Loucy (cell line): Measurements from ENCODE around the gene CCNA2.

Experiments used
- H2AFZ ChIP-seq: fragments of 200-600 bp; sonication (generic); 2 replicates; pipeline ENCODE4 v1.6.0; 2016; ENCODE audit warnings: antibody characterized with exemption, mild to moderate bottlenecking, low read length, moderate library complexity
- H3F3A ChIP-seq: fragments of 200-600 bp; 2 replicates; pipeline ENCODE4 v1.6.0; 2016; ENCODE audit warnings: antibody characterized with exemption, low read depth, mild to moderate bottlenecking
- H3K27me3 ChIP-seq: fragments of 200-600 bp; sonication (generic); 2 replicates; pipeline ENCODE4 v1.6.1; 2014; ENCODE audit warnings: low read length, mild to moderate bottlenecking; ENCODE audit not compliant: insufficient read depth, poor library complexity, severe bottlenecking
- H3K36me3 ChIP-seq: fragments of 200-600 bp; sonication (generic); 2 replicates; pipeline ENCODE4 v1.6.1; 2016; ENCODE audit warnings: low read length; ENCODE audit not compliant: insufficient read depth
- H3K4me1 ChIP-seq: fragments of 200-600 bp; sonication (generic); 2 replicates; pipeline ENCODE4 v1.5.1; 2014; ENCODE audit warnings: low read length, mild to moderate bottlenecking; ENCODE audit not compliant: insufficient read depth, poor library complexity, severe bottlenecking
- H3K4me2 ChIP-seq: fragments of 200-600 bp; sonication (generic); 2 replicates; pipeline ENCODE4 v1.6.0; 2014; ENCODE audit warnings: antibody characterized with exemption, low read length, low read depth, mild to moderate bottlenecking; ENCODE audit not compliant: poor library complexity, severe bottlenecking
- H3K4me3 ChIP-seq: fragments of 200-600 bp; sonication (generic); 2 replicates; pipeline ENCODE4 v1.5.1; 2014; ENCODE audit warnings: low read length, mild to moderate bottlenecking, mixed read lengths; ENCODE audit not compliant: poor library complexity, severe bottlenecking
- H3K79me2 ChIP-seq: fragments of 200-600 bp; sonication (generic); 2 replicates; pipeline ENCODE4 v1.6.1; 2014; ENCODE audit warnings: low read length; ENCODE audit not compliant: insufficient read depth
- H3K9ac ChIP-seq: fragments of 200-600 bp; sonication (generic); 2 replicates; pipeline ENCODE4 v1.6.0; 2014; ENCODE audit warnings: mild to moderate bottlenecking, low read depth, low read length, moderate library complexity; ENCODE audit not compliant: poor library complexity, severe bottlenecking
- H3K9me2 ChIP-seq: fragments of 200-600 bp; sonication (generic); replicated peaks from 2 replicates; pipeline ENCODE4 v1.6.1; 2016; ENCODE audit warnings: low read depth, low read length, mixed read lengths
- H3K9me3 ChIP-seq: fragments of 200-600 bp; sonication (generic); 2 replicates; pipeline ENCODE4 v1.6.1; 2014; ENCODE audit warnings: mild to moderate bottlenecking, antibody characterized with exemption, low read length, low read depth; ENCODE audit not compliant: insufficient read depth
- H4K20me1 ChIP-seq: fragments of 200-600 bp; sonication (generic); 2 replicates; pipeline ENCODE4 v1.6.0; 2014; ENCODE audit warnings: antibody characterized with exemption, low read length, mild to moderate bottlenecking; ENCODE audit not compliant: insufficient read depth, poor library complexity, severe bottlenecking
- EZH2phosphoT487 ChIP-seq: fragments of 200-600 bp; IDR thresholded peaks from 2 replicates; pipeline ENCODE4 v1.6.1; 2018; ENCODE audit warnings: antibody characterized with exemption, mild to moderate bottlenecking, moderate library complexity, borderline replicate concordance
- TF ChIP-seq, protein P1 (sequence below): fragments of 200-600 bp; sonication (generic); conservative IDR thresholded peaks from 2 replicates; pipeline ENCODE4 v1.5.1; 2014; ENCODE audit warnings: mild to moderate bottlenecking, antibody characterized with exemption, low read length

CCNA2 gene

DNA sequence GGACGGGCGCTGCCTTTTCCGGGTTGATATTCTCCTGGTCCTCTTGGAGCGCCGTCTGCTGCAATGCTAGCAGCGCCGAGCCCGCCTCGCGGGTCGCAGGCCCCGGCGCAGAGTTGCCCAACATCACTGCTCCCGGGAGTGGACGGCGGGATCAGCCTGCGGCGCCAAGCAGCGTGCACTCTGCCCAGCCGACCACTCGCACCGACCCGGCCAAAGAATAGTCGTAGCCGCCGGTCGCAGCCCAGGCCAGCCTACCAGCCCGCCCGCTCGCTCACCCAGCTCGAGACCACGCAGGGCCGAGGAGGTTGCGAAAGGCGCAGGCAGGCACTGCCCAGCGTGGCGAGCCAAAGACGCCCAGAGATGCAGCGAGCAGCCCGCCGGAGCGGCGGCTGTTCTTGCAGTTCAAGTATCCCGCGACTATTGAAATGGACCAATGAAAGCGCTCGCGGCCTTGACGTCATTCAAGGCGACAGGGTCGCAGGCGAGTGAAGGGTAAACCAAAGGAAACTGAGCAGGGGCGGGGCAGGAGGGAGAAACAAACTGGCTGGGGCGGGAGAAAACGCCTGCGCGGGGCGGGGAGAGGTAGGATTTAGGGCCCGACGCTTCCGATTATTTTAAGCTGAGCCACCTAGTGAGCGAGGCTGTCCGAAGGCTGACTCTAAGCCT lies at the start of gene CCNA2:
Gene CCNA2, minus strand, starts transcription at position 379 of the 666 bp plus-strand sequence. Its CDS starts 255 bp downstream, at position 124.
- Histone ChIP-seq H3K4me2 (peak within 1 kb of the TSS; percentile 99), H3K9ac (peak within 1 kb of the TSS; percentile 97), H3K4me1 (peaks cover 36% of the 10 kb centered on the region), H4K20me1 (peaks cover 37% of the 10 kb centered on the region), H3K27me3 (peaks cover 7% of the 10 kb centered on the region), H3K79me2 (peaks cover 51% of the 10 kb centered on the region), H3K4me3 (peak within 1 kb of the TSS; percentile 95), H3K36me3 (peaks cover 23% of the 10 kb centered on the region), H3F3A (no peaks in the 10 kb centered on the region), H3K9me2 (no peaks in the 10 kb centered on the region), H3K9me3 (no peaks in the 10 kb centered on the region), H2AFZ (peak within 1 kb of the TSS; percentile 97)
- TF ChIP-seq EZH2phosphoT487 = no peak
- TF ChIP-seq, protein P1, sequence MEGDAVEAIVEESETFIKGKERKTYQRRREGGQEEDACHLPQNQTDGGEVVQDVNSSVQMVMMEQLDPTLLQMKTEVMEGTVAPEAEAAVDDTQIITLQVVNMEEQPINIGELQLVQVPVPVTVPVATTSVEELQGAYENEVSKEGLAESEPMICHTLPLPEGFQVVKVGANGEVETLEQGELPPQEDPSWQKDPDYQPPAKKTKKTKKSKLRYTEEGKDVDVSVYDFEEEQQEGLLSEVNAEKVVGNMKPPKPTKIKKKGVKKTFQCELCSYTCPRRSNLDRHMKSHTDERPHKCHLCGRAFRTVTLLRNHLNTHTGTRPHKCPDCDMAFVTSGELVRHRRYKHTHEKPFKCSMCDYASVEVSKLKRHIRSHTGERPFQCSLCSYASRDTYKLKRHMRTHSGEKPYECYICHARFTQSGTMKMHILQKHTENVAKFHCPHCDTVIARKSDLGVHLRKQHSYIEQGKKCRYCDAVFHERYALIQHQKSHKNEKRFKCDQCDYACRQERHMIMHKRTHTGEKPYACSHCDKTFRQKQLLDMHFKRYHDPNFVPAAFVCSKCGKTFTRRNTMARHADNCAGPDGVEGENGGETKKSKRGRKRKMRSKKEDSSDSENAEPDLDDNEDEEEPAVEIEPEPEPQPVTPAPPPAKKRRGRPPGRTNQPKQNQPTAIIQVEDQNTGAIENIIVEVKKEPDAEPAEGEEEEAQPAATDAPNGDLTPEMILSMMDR = no peak

DNA sequence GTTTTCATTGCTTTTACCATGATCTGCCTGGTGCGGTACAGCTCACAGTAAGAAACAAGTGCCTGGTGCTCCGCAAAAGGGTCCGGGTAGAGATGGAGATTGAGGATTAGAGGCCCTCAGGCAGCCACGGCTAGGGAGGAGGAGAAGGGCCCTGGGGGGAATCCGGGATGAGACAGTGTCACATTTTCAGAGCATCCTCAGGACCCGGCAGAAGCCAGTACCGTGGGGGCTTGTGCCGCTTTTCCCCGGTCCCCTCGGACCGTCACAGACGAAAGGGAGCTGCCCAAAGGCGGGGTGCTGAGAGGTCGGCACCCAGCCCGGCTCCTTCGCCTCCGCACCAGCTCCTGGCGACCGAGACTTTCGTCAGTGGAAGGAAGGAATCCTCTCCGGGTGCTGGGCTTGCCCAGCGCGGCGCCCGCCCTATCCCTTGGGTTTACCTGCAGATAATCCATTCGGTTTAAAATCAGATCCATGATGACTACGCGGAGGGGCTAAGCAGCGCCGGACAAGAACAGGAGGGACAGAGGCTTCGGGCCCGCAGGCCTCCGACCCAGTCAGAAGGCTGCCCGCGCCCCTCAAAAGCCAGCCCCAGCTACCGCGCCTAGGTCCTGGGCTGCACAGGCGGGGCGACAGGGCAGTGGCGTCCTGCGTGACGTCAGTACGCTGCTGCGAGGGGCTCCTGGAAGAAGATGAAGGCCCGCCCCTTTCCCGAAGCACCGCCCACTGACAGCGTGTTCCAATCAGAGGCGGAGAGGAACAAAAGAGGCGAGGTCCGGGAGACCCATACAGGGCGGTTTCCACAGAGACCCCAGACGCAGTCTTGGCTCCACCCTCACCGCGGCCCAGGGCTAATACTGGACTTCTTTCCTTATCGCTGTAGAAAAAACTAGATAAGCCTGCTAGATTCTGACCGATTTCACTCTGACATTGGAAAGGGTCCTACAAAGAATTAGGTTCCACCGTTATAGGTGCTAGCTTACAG lies 46.4 kb upstream of the CCNA2 start, which contains the start of gene BBS7:
Gene BBS7, minus strand, starts transcription at position 634 of the 982 bp plus-strand sequence. Its CDS starts 161 bp downstream, at position 473.
- H3F3A ChIP-seq = no peaks in the 10 kb centered on the region
- no peaks in the 10 kb centered on the region for H3K4me1 ChIP-seq
- no peaks in the 10 kb centered on the region for H4K20me1 ChIP-seq
- no peaks in the 10 kb centered on the region for H3K79me2 ChIP-seq
- H3K27me3 ChIP-seq = no peaks in the 10 kb centered on the region
- H3K9me3 ChIP-seq = no peaks in the 10 kb centered on the region
- H3K4me3 ChIP-seq = no peak within 1 kb of the TSS
- TF ChIP-seq EZH2phosphoT487 = no peak
- TF ChIP-seq, protein P1 = no peak
- no peaks in the 10 kb centered on the region for H3K36me3 ChIP-seq
- no peaks in the 10 kb centered on the region for H3K9me2 ChIP-seq
- no peak within 1 kb of the TSS for H2AFZ ChIP-seq
- H3K4me2 ChIP-seq = no peak within 1 kb of the TSS
- no peak within 1 kb of the TSS for H3K9ac ChIP-seq

DNA sequence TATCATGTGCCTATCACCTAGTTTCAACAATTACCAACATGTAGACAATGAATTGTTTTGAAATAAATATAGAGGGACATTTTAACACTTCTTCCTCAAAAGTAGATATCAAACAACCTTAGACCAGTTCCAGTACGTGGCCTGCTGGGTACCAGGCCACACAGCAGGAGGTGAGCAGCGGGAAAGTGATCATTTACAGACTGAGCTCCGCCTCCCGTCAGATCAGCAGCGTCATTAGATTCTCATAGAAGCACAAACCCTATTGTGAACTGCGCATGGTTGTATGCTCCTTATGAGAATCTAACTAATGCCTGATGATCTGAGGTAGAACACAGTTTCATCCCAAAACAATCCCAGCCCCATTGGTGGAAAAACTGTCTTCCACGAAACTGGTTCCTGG lies 40.1 kb upstream of the CCNA2 start:
- Histone ChIP-seq H4K20me1 (no peaks in the 10 kb centered on the region), H3K79me2 (no peaks in the 10 kb centered on the region), H3K9ac (no peak overlapping the region), H3K36me3 (no peaks in the 10 kb centered on the region), H3K27me3 (no peaks in the 10 kb centered on the region), H2AFZ (no peak overlapping the region), H3K4me3 (no peak overlapping the region), H3K9me3 (no peaks in the 10 kb centered on the region), H3F3A (no peaks in the 10 kb centered on the region), H3K4me2 (no peak overlapping the region), H3K9me2 (no peaks in the 10 kb centered on the region), H3K4me1 (no peaks in the 10 kb centered on the region)
- no peak for TF ChIP-seq EZH2phosphoT487
- TF ChIP-seq, protein P1 = no peak
